HT-29 (cell line): Measurements from ENCODE around the gene LCN6. TPM values are rescaled to one million over a fixed set of nuclear protein-coding genes. Genes with fewer than 3 reads are reported as not detected.

Experiments
- small RNA-seq: library from RNA; depleted of rRNA; stranded (forward); fragments of <200 nt; gene quantifications from one replicate; pipeline ENCODE3, GENCODE V24; 2014
- total RNA-seq: library from RNA; depleted of rRNA; stranded (reverse); fragments of >200 nt; shearing (Covaris generic); gene quantifications from 2 replicates; pipeline ENCODE4 v1.2.3, GENCODE V29; 2014; rRNA removed

The LCN6 gene
- total RNA-seq, 1 experiment from 2014 or later, result not detected

Small RNA genes lying within 50 kb of the gene (small RNA-seq; reads per million reads assigned to genes)
- not detected for gene ATP6V1G1P3
- gene MIR6722, result not detected

Other genes starting within 250 kb of the LCN6 start
- 39.8 and 57.7 TPM in 2 replicates for gene NOTCH1, start 202.5 kb downstream of the LCN6 start, total RNA-seq
- gene EGFL7, start 85.6 kb downstream of the LCN6 start, total RNA-seq, result 3.2 and 6.4 TPM in 2 replicates
- 160 and 167 TPM in 2 replicates for gene AGPAT2, start 61.1 kb downstream of the LCN6 start, total RNA-seq
- gene DIPK1B, start 36.0 kb downstream of the LCN6 start, total RNA-seq, result not detected in 2 replicates
- gene LCN10, start 5.6 kb downstream of the LCN6 start, total RNA-seq, result not detected in 2 replicates
- gene LCN8, start 9.7 kb upstream of the LCN6 start, total RNA-seq, result not detected in 2 replicates
- gene LCN15, start 16.0 kb upstream of the LCN6 start, total RNA-seq, result 0.60 TPM in 1 of 2 replicates, not detected in the other
- 357 and 376 TPM in 2 replicates for gene TMEM141, start 42.8 kb upstream of the LCN6 start, total RNA-seq
- 9.0 and 10.4 TPM in 2 replicates for gene CCDC183, start 47.8 kb upstream of the LCN6 start, total RNA-seq
- gene RABL6, start 59.4 kb upstream of the LCN6 start, total RNA-seq, result 242 and 247 TPM in 2 replicates
- 9.0 and 9.4 TPM in 2 replicates for gene AJM1, start 94.0 kb upstream of the LCN6 start, total RNA-seq
- 230 and 232 TPM in 2 replicates for gene PHPT1, start 100.9 kb upstream of the LCN6 start, total RNA-seq
- 14.9 and 29.8 TPM in 2 replicates for gene MAMDC4, start 103.8 kb upstream of the LCN6 start, total RNA-seq
- gene EDF1, start 117.8 kb upstream of the LCN6 start, total RNA-seq, result 428 and 484 TPM in 2 replicates
- 36.4 and 36.7 TPM in 2 replicates for gene TRAF2, start 138.0 kb upstream of the LCN6 start, total RNA-seq
- 379 and 389 TPM in 2 replicates for gene FBXW5, start 196.2 kb upstream of the LCN6 start, total RNA-seq
- gene C8G, start 196.7 kb upstream of the LCN6 start, total RNA-seq, result 0.71 and 2.6 TPM in 2 replicates
- 0.58 and 0.94 TPM in 2 replicates for gene LCN12, start 203.7 kb upstream of the LCN6 start, total RNA-seq
- gene PTGDS, start 229.0 kb upstream of the LCN6 start, total RNA-seq, result not detected in 2 replicates
- not detected in 2 replicates for gene LCNL1, start 234.5 kb upstream of the LCN6 start, total RNA-seq
- gene PAXX, start 243.9 kb upstream of the LCN6 start, total RNA-seq, result 169 and 179 TPM in 2 replicates
- gene CLIC3, start 248.0 kb upstream of the LCN6 start, total RNA-seq, result 17.0 and 24.1 TPM in 2 replicates